ENCODE measurements around the gene MYOG. TPM values are rescaled to one million over a fixed set of nuclear protein-coding genes. Genes with fewer than 3 reads are reported as not detected.

MYOG gene
- total RNA-seq, 1 experiment from 2014 or later: not detected

GRCh38 chr1:203037509-203038190 lies 48.2 kb downstream of the MYOG start:
- Histone ChIP-seq H4K20me1 (ENCODE audit: low read length) (no peaks in the 10 kb centered on the region), H3K4me1 (ENCODE audit: insufficient read depth, low read length) (peaks cover 11% of the 10 kb centered on the region; the same call in 1 of the 2 replicates), H3K27me3 (ENCODE audit: low read length) (no peaks in the 10 kb centered on the region), H3K4me3 (ENCODE audit: low read length) (no peak overlapping the region), H3K9me3 (ENCODE audit: low read length) (no peaks in the 10 kb centered on the region), H3K27ac (ENCODE audit: low read length) (no peak overlapping the region), H3K9me2 (replicated peaks; ENCODE audit: low read length) (no peaks in the 10 kb centered on the region), H2AFZ (ENCODE audit: low read length) (no peak overlapping the region), H3K4me2 (ENCODE audit: low read length) (no peak overlapping the region), H3F3A (ENCODE audit: low read length, unreplicated experiment) (no peaks in the 10 kb centered on the region), H3K79me2 (ENCODE audit: low read length) (no peaks in the 10 kb centered on the region), H3K36me3 (ENCODE audit: low read depth, low read length) (no peaks in the 10 kb centered on the region), H3K9ac (ENCODE audit: low read length) (no peak overlapping the region)
- POLR2A ChIA-PET (ENCODE audit: unreplicated experiment): no interaction called here
- TF ChIP-seq EZH2phosphoT487 (IDR thresholded peaks at IDR 0.05; ENCODE audit: borderline replicate concordance, low read length): no peak
- no peak for TF ChIP-seq EZH2 (IDR thresholded peaks at IDR 0.05; ENCODE audit: low read length, unreplicated experiment)
- no peak for TF ChIP-seq CTCF (conservative IDR thresholded peaks at IDR 0.05; ENCODE audit: low read depth, low read length)
- DNase-seq (no peak), ATAC-seq (no peak; the same call in 1 of the 2 replicates)
- intact Hi-C loops (cut with micrococcal nuclease): loop anchor here (2.0 to 5.0 kb wide), 2 partner anchors 90 to 229 kb away; partner anchors contain the start of gene ADORA1
- CTCF ChIA-PET: no interaction called here
- no TSS peak for BruUV-seq (replicated peaks)

GRCh38 chr1:203036537-203036936 lies 49.3 kb downstream of the MYOG start:
- ATAC-seq: no peak
- Histone ChIP-seq H3K79me2 (ENCODE audit: low read length) (no peaks in the 10 kb centered on the region), H3K9me3 (ENCODE audit: low read length) (no peaks in the 10 kb centered on the region), H3K36me3 (ENCODE audit: low read depth, low read length) (no peaks in the 10 kb centered on the region; the same call in 1 of the 2 replicates), H3K4me2 (ENCODE audit: low read length) (no peak overlapping the region), H2AFZ (ENCODE audit: low read length) (no peak overlapping the region), H3K9ac (ENCODE audit: low read length) (no peak overlapping the region), H3K9me2 (replicated peaks; ENCODE audit: low read length) (no peaks in the 10 kb centered on the region), H3K4me1 (ENCODE audit: insufficient read depth, low read length) (peaks cover 11% of the 10 kb centered on the region; the same call in 1 of the 2 replicates), H3K27me3 (ENCODE audit: low read length) (no peaks in the 10 kb centered on the region), H4K20me1 (ENCODE audit: low read length) (no peaks in the 10 kb centered on the region), H3F3A (ENCODE audit: low read length, unreplicated experiment) (no peaks in the 10 kb centered on the region), H3K4me3 (ENCODE audit: low read length) (no peak overlapping the region), H3K27ac (ENCODE audit: low read length) (no peak overlapping the region)
- no TSS peak for BruUV-seq (replicated peaks)
- no peak for DNase-seq
- ChIA-PET POLR2A (ENCODE audit: unreplicated experiment) (no interaction called here), CTCF (no interaction called here)
- TF ChIP-seq EZH2phosphoT487 (IDR thresholded peaks at IDR 0.05; ENCODE audit: borderline replicate concordance, low read length): no peak
- intact Hi-C loops (cut with micrococcal nuclease): loop anchor here (5.0 kb wide), 1 partner anchor 91 kb away; the partner anchor contains the start of gene ADORA1

- no peak overlapping the region for H3K4me3 ChIP-seq (ENCODE audit: low read length)
- intact Hi-C loops (cut with micrococcal nuclease): loop anchor here (5.0 kb wide), 1 partner anchor 91 kb away; the partner anchor contains the start of gene ADORA1
- no TSS peak for BruUV-seq (replicated peaks)
- no peak for DNase-seq
- POLR2A ChIA-PET (ENCODE audit: unreplicated experiment): no interaction called here
- H3K79me2 ChIP-seq (ENCODE audit: low read length): no peaks in the 10 kb centered on the region
- no peaks in the 10 kb centered on the region for H3F3A ChIP-seq (ENCODE audit: low read length, unreplicated experiment)
- H3K9me3 ChIP-seq (ENCODE audit: low read length): no peaks in the 10 kb centered on the region
- no peak overlapping the region for H3K4me2 ChIP-seq (ENCODE audit: low read length)
- CTCF ChIA-PET: no interaction called here
- H3K27me3 ChIP-seq (ENCODE audit: low read length): no peaks in the 10 kb centered on the region
- no peaks in the 10 kb centered on the region for H3K9me2 ChIP-seq (replicated peaks; ENCODE audit: low read length)
- H3K9ac ChIP-seq (ENCODE audit: low read length): no peak overlapping the region
- H2AFZ ChIP-seq (ENCODE audit: low read length): no peak overlapping the region
- ATAC-seq: no peak
- TF ChIP-seq EZH2 (IDR thresholded peaks at IDR 0.05; ENCODE audit: low read length, unreplicated experiment): no peak
- TF ChIP-seq CTCF (conservative IDR thresholded peaks at IDR 0.05; ENCODE audit: low read depth, low read length): no peak
- TF ChIP-seq EZH2phosphoT487 (IDR thresholded peaks at IDR 0.05; ENCODE audit: borderline replicate concordance, low read length): no peak
- no peak overlapping the region for H3K27ac ChIP-seq (ENCODE audit: low read length)
- no peaks in the 10 kb centered on the region for H4K20me1 ChIP-seq (ENCODE audit: low read length)
- peaks cover 11% of the 10 kb centered on the region; the same call in 1 of the 2 replicates for H3K4me1 ChIP-seq (ENCODE audit: insufficient read depth, low read length)
- no peaks in the 10 kb centered on the region; the same call in 1 of the 2 replicates for H3K36me3 ChIP-seq (ENCODE audit: low read depth, low read length)
These were observed 49.7 kb downstream of the MYOG start for GRCh38 chr1:203036135-203036534.
